Neuron (in vitro differentiated cells): ENCODE data around the gene PLXNA4.

Source experiments
- H2AFZ ChIP-seq: one replicate; pipeline ENCODE4 v1.6.1; 2013; ENCODE audit warnings: low read depth, mild to moderate bottlenecking, inconsistent platforms, low read length, moderate library complexity
- H3K27me3 ChIP-seq: one replicate; pipeline ENCODE4 v1.6.1; 2013; ENCODE audit warnings: low read length; ENCODE audit not compliant: insufficient read depth
- H3K36me3 ChIP-seq: one replicate; pipeline ENCODE4 v1.6.1; 2013; ENCODE audit warnings: low read length; ENCODE audit not compliant: insufficient read depth
- H3K4me1 ChIP-seq: one replicate; pipeline ENCODE4 v1.6.1; 2013; ENCODE audit warnings: low read length; ENCODE audit not compliant: insufficient read depth
- H3K4me3 ChIP-seq: 2 replicates; pipeline ENCODE4 v1.5.1; 2013; ENCODE audit warnings: mild to moderate bottlenecking, low read length, moderate library complexity
- H3K9me3 ChIP-seq: one replicate; pipeline ENCODE4 v1.6.1; 2013; ENCODE audit warnings: low read length

Gene PLXNA4

GRCh38 chr7:132328047-132328620, 248.1 kb downstream of the PLXNA4 start:
- H3K4me3 ChIP-seq = no peak overlapping the region
- H3K9me3 ChIP-seq = no peaks in the 10 kb centered on the region
- no peak overlapping the region for H2AFZ ChIP-seq
- H3K4me1 ChIP-seq = no peaks in the 10 kb centered on the region
- H3K36me3 ChIP-seq = no peaks in the 10 kb centered on the region
- H3K27me3 ChIP-seq = peaks cover 7% of the 10 kb centered on the region

- no peaks in the 10 kb centered on the region for H3K36me3 ChIP-seq
- no peaks in the 10 kb centered on the region for H3K4me1 ChIP-seq
- H2AFZ ChIP-seq = no peak overlapping the region
- no peak overlapping the region for H3K4me3 ChIP-seq
- peaks cover 7% of the 10 kb centered on the region for H3K27me3 ChIP-seq
- H3K9me3 ChIP-seq = no peaks in the 10 kb centered on the region
These were observed 249.2 kb downstream of the PLXNA4 start for GRCh38 chr7:132326878-132327589.

- no peak overlapping the region for H3K4me3 ChIP-seq
- no peaks in the 10 kb centered on the region for H3K9me3 ChIP-seq
- peaks cover 2% of the 10 kb centered on the region for H3K27me3 ChIP-seq
- H3K4me1 ChIP-seq = no peaks in the 10 kb centered on the region
- no peaks in the 10 kb centered on the region for H3K36me3 ChIP-seq
- H2AFZ ChIP-seq = no peak overlapping the region
These were observed 253.3 kb downstream of the PLXNA4 start for GRCh38 chr7:132322970-132323369.

- Histone ChIP-seq H3K27me3 (no peaks in the 10 kb centered on the region), H3K36me3 (no peaks in the 10 kb centered on the region), H3K4me1 (no peaks in the 10 kb centered on the region), H3K9me3 (no peaks in the 10 kb centered on the region), H2AFZ (no peak overlapping the region), H3K4me3 (no peak overlapping the region)
These were observed 254.9 kb downstream of the PLXNA4 start for GRCh38 chr7:132321387-132321786.

- Histone ChIP-seq H3K4me1 (no peaks in the 10 kb centered on the region), H2AFZ (no peak overlapping the region), H3K36me3 (no peaks in the 10 kb centered on the region), H3K9me3 (no peaks in the 10 kb centered on the region), H3K4me3 (no peak overlapping the region), H3K27me3 (no peaks in the 10 kb centered on the region)
These were observed 256.8 kb downstream of the PLXNA4 start for GRCh38 chr7:132319481-132319880.

GRCh38 chr7:132318352-132319318, 257.6 kb downstream of the PLXNA4 start:
- H3K36me3 ChIP-seq = no peaks in the 10 kb centered on the region
- no peaks in the 10 kb centered on the region for H3K9me3 ChIP-seq
- H3K4me1 ChIP-seq = no peaks in the 10 kb centered on the region
- H3K27me3 ChIP-seq = no peaks in the 10 kb centered on the region
- no peak overlapping the region for H3K4me3 ChIP-seq
- no peak overlapping the region for H2AFZ ChIP-seq

GRCh38 chr7:132317701-132318351, 258.4 kb downstream of the PLXNA4 start:
- Histone ChIP-seq H3K36me3 (no peaks in the 10 kb centered on the region), H3K27me3 (no peaks in the 10 kb centered on the region), H3K4me1 (no peaks in the 10 kb centered on the region), H2AFZ (no peak overlapping the region), H3K9me3 (no peaks in the 10 kb centered on the region), H3K4me3 (no peak overlapping the region)

GRCh38 chr7:132312531-132313055, 263.7 kb downstream of the PLXNA4 start:
- Histone ChIP-seq H3K4me1 (no peaks in the 10 kb centered on the region), H3K36me3 (no peaks in the 10 kb centered on the region), H2AFZ (no peak overlapping the region)

GRCh38 chr7:132311733-132312132, 264.5 kb downstream of the PLXNA4 start:
- no peaks in the 10 kb centered on the region for H3K9me3 ChIP-seq
- no peak overlapping the region for H2AFZ ChIP-seq
- H3K27me3 ChIP-seq = no peaks in the 10 kb centered on the region
- no peaks in the 10 kb centered on the region for H3K4me1 ChIP-seq
- no peaks in the 10 kb centered on the region for H3K36me3 ChIP-seq
- H3K4me3 ChIP-seq = no peak overlapping the region

More at GRCh38 chr7:132312531-132313055, 263.7 kb downstream of the PLXNA4 start:
- H3K27me3 ChIP-seq = no peaks in the 10 kb centered on the region
- H3K9me3 ChIP-seq = no peaks in the 10 kb centered on the region
- no peak overlapping the region for H3K4me3 ChIP-seq

GRCh38 chr7:132309102-132309805, 267.0 kb downstream of the PLXNA4 start:
- no peaks in the 10 kb centered on the region for H3K27me3 ChIP-seq
- H2AFZ ChIP-seq = no peak overlapping the region
- no peaks in the 10 kb centered on the region for H3K36me3 ChIP-seq
- no peaks in the 10 kb centered on the region for H3K4me1 ChIP-seq
- no peaks in the 10 kb centered on the region for H3K9me3 ChIP-seq
- no peak overlapping the region for H3K4me3 ChIP-seq

GRCh38 chr7:132307465-132307864, 268.8 kb downstream of the PLXNA4 start:
- no peaks in the 10 kb centered on the region for H3K27me3 ChIP-seq
- H3K4me1 ChIP-seq = no peaks in the 10 kb centered on the region
- H2AFZ ChIP-seq = no peak overlapping the region
- no peaks in the 10 kb centered on the region for H3K36me3 ChIP-seq
- no peaks in the 10 kb centered on the region for H3K9me3 ChIP-seq
- no peak overlapping the region for H3K4me3 ChIP-seq

GRCh38 chr7:132300599-132301277, 275.5 kb downstream of the PLXNA4 start:
- Histone ChIP-seq H3K4me3 (no peak overlapping the region), H2AFZ (no peak overlapping the region), H3K4me1 (no peaks in the 10 kb centered on the region), H3K36me3 (no peaks in the 10 kb centered on the region), H3K9me3 (no peaks in the 10 kb centered on the region), H3K27me3 (peaks cover 2% of the 10 kb centered on the region)
